HG02610 (cell line): Measurements from ENCODE around the gene FCHSD2.
"Not testable (repeated sequence)": the region's sequence is repeated elsewhere in the genome, so short reads cannot be mapped to it uniquely, and the experiment has no call there.

Source experiments
- ATAC-seq: cut with Tn5 transposase; IDR thresholded peaks from one replicate; pipeline ENCODE4 v1.9.1; 2021; ENCODE audit warnings: mild to moderate bottlenecking, moderate library complexity; ENCODE audit not compliant: unreplicated experiment

FCHSD2 gene

DNA sequence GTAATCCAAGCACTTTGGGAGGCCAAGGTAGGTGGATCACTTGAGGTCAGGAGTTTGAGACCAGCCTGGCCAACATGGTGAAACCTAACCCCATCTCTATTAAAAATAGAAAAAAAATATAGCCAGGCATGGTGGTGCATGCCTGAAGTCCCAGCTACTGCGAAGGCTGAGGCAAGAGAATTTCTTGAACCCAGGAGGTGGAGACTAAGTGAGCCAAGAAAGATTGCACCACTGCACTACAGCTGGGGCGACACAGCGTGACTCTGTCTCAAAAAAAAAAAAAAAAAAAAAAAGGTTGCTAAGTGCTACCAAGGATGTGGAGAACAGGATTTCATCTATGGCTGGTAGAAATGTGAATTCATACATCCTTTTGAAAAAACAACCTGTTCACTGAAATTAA lies 291.3 kb downstream of the FCHSD2 start:
- no peak for ATAC-seq

- no peak for ATAC-seq
Observed at GRCh38 chr11:72848846-72849466, 293.2 kb downstream of the FCHSD2 start.

GRCh38 chr11:72844356-72844755 lies 297.8 kb downstream of the FCHSD2 start:
- ATAC-seq: no peak

DNA sequence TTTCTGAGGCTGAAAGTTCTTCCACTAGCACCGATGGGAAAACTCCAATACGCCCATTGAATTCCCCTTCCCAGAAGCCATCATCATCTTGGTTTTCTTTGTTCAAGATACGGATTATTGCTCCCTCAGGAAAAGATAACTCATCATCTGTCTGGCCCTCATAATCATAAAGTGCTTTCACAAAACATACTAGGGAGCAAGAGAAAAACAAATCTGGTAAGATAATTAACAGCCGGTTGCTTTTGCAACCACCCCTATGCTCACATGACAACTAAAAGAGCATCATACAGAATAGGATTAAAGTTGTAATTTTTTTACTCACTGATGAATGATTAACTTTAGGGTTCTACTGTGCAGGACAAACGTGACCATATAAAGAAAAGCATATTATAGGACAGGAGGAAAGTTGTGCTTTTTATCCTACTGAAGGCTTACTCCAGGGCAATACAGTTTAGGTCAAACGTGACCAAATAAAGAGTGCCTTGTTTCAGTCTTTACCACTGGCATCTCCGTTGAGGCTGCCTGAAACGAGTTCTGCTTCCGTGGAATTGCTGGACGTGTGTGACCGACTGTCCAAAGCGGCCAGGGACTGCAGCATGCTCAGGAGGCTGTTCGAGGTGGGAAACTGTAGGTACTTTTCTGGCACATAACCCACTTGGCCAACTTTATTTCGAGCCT lies 299.3 kb downstream of the FCHSD2 start:
- no peak for ATAC-seq

DNA sequence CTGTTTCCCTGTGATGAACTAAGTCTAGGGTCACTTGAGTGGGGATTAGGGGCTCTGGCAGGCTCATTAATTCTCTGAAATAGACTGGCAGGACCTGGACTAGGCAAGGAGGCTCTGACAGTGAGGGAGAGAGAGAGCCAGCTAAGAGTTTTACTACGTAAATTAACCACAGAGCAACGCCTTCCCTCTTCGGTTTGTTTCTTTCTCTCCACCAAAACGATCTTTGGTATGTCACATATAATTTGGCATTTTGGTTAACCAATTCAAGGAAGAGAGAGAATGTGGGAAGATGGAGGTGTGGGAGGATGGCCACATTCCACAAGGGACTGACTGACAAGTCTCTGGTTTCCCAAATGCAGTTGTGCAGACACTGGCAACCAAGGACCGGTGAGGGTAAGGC lies 300.0 kb downstream of the FCHSD2 start:
- ATAC-seq: no peak

DNA sequence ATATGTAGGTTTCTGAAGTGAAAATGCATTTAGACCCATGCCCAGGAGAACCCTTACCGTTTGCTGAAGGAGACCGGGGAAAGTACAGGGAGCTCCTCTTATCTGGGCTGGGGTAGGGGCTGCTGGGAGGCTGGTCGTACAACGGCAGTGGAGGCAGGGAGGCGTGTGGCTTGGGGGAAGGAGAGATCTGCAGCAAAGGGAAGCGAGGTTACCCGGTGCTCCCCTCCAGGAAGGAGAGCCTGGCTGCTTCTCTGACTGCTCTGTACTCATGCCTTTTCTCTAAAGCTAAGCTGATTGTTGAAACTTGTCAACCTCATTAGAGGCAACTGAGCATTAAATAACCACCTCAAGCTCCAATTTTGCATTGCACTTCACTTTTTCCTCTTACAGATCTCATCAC lies 300.7 kb downstream of the FCHSD2 start:
- no peak for ATAC-seq

DNA sequence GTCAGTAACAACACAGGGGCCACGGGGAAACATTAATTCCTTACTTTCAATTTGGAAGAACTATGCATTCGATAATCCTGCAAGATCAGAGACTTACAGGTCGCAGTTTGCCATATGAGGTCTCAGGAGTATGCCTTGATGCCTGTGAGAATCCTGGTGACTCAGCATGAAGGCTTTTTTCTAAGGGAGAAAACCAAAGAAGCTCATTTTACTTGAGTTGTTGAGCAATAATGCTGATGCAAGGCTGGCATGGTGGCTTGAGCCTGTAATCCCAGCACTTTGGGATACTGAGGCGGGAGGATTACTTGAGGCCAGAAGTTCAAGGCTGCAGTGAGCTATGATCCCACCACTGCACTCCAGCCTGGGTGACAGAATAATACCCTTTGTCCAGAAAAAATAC lies 301.3 kb downstream of the FCHSD2 start:
- no peak for ATAC-seq

DNA sequence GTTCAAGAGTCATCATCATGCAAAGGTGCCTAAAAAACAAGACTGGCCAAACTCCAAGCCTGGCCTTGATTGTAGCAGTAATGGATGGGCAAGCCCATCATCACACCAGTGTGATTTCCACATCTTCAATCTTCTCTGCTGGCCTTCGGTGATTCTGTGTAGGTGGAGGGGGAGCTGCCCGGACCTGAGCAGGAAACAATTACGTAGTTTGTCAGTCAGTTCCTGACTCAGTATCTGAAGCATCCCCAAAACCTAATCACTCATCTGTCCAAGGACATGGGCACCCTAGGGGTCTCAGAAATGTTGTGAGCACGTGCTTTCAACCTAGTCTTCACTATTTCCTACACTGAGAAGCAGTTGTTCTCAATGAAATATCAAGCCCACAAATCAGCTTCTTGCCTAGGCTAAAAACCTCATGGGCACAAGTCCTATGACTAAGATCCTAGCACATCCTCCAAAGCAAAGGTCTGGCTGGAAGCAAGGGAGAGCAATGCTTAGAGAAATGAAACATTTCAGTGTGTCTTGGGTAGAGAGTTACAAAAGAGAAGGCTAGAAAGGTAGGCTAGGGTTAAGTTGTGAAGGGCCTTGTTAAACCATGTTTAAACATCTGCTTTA lies 303.3 kb downstream of the FCHSD2 start:
- ATAC-seq: no peak

GRCh38 chr11:72836111-72836510 lies 306.0 kb downstream of the FCHSD2 start:
- ATAC-seq: no peak

DNA sequence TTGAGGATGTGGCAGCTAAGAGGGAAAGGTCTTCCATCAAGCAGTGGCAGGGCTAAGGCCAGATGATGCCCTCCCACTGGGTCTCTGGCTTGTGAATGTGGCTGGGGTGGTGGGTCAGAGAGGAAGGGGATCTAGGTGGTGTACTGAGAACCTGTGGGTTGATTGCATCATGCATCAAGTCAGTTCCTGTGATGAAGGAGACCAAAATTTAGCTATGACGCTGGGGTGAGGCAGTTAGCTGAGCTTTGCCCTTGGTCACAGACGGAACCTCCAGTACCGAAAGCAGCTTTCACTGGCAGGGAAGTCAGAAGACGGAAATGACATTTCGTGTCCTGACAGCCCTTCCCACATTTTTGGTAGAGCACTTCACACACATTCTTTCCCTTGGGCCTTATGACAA lies 307.2 kb downstream of the FCHSD2 start:
- ATAC-seq: no peak

- ATAC-seq: no peak
Observed at GRCh38 chr11:72833811-72834493, 308.2 kb downstream of the FCHSD2 start.

DNA sequence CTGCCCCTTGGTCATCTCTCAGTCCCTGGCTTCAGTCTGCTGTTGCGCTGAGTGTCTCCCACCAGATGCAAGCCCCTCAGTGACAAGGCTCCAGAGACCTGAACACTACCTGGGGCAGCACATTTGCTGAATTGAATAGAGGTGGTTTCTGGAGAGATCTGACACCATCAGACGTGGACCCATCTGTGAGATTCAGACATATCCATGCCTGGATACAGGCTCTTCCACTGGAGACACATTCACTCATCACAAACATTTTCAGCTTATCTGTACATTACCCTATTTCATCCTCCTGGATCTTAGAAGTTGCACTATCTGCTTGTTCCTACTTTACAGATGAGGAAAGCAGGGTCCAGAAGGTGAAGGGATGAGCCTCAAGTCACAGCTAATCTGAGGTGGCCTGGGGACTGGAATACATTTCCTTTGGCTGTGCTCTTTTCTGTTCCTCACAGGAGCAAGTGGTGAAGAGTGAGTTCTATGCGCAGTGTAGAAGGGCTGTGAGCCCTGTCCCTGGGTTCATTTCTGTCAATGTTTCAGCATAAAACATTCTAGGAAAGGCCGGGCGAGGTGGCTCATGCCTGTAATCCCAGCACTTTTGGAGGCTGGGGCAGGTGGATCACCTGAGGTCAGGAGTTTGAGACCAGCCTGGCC lies 308.9 kb downstream of the FCHSD2 start:
- ATAC-seq: no peak

DNA sequence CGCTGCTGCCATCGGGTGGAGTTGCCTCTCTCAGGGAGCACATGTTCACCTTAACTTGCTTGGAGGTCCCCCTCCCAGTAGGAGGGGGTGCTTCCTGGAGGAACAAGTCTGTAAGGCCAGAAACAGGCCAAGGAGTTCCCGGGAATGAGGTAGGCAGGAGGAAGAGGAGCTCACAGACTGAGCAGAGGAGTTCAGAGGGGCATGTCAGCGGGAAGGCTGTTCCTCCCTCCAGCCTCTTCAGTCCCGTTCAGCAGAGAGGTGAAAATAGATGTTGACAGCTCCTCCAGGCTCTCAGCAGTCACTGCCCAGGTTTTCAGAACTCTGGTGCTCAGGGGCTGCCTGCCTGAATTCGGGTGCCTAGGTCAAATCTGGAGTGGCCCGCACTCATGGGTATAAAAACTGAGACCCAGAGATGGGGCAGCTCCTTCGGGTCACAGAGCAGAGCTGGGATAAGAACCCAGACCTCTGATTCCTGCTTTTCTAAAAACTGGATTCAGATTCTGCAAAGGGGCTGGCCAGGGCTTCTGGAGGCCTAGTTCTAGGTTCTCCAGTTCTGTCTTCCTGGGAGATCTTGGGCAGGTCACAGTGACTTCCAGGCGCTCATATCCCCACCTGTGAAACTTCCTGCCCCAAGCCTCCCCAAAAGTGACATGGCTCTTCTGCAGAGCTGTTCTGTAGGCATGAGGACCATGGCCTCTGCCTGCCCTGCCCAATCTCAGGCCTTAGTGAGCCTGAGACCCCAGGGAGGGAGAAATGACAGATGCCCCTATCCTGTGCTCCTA lies 309.6 kb downstream of the FCHSD2 start:
- ATAC-seq: no peak

- peak; percentile 44 for ATAC-seq
Observed at GRCh38 chr11:72831521-72832300, 310.4 kb downstream of the FCHSD2 start.

GRCh38 chr11:72829884-72830533 lies 312.1 kb downstream of the FCHSD2 start:
- no peak for ATAC-seq

- ATAC-seq: no peak
Observed at GRCh38 chr11:72829178-72829577, 312.9 kb downstream of the FCHSD2 start.

GRCh38 chr11:72828692-72829101 lies 313.4 kb downstream of the FCHSD2 start:
- ATAC-seq: no peak

GRCh38 chr11:72828081-72828567 lies 314.0 kb downstream of the FCHSD2 start:
- ATAC-seq: no peak

DNA sequence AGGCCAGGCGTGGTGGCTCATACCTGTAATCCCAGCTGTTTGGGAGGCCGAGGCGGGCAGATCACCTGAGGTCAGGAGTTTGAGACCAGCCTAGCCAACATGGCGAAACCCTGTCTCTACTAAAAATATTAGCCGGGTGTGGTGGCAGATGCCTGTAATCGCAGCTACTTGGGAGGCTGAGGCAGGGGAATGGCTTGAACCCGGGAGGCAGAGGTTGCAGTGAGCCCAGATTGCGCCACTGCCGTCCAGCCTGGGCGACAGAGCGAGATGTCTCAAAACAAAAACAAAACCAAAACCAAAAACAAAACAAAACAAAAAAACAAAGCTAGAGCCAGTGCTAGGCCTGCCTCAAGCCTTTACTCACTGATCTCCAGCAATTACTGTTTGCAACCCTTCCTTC lies 314.5 kb downstream of the FCHSD2 start:
- ATAC-seq: not testable (repeated sequence)
